NCI-H69 (cell line): ENCODE results near the gene GOLM1.

Source experiments
- DNase-seq: peaks from one replicate; lab custom pipeline; 2025; lab: John Stamatoyannopoulos, UW

GOLM1 gene

DNA sequence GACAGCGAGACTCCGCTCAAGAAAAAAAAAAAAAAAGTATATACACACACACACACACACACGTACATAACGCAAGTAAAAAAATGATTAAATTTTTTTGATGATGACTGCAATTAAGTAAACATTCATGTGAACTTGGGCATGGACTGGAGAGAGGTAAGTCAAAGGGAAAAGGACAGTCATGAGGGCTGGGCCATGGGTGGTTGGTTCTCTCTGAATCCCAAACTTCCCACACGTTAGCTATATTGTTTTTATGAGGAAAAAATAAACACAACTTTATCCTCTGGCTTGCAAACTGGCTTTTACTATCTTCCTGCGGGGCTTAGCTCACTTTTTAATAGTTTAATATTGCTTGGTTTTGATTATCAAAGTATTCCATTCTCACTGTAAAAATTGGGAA lies 53.7 kb downstream of the GOLM1 start:
- DNase-seq, result no peak

DNA sequence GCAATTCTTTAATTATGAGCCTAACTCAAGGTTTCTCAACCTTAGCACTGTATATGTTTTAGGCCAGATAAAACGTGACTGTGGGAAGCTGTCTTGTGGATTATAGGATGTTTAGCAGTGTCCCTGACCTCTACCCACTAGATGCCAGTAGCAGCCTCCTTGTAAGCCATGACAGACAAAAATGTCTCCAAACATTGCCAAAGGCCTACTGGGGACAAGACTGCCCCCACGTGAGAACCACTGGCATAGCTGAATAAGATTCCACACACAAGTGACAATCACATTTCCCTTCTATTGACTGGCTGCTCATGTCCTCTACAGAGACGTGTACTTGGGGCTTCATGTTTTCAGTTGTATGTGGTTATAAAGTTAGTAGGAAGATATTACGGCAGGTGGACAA lies 55.4 kb downstream of the GOLM1 start:
- DNase-seq, result no peak

DNA sequence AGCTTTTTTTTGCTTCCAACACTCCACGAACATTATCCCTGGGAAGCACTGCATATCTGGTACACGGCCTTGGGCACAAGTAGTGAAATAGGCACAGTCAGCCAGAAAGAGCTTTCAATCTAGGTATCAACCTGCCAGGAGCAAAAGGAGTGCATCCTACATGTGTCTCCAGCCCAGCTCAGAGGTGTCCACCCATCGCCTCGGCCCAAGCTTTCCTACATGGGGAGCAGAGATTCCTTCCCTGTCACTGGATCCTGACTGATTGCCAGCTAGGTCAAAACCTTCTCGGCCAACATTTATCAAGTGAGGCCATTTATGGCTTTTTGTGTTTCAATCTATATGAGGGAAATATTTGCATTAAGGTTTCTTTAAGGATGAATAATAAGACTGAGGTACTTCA lies 55.8 kb downstream of the GOLM1 start:
- no peak for DNase-seq

DNA sequence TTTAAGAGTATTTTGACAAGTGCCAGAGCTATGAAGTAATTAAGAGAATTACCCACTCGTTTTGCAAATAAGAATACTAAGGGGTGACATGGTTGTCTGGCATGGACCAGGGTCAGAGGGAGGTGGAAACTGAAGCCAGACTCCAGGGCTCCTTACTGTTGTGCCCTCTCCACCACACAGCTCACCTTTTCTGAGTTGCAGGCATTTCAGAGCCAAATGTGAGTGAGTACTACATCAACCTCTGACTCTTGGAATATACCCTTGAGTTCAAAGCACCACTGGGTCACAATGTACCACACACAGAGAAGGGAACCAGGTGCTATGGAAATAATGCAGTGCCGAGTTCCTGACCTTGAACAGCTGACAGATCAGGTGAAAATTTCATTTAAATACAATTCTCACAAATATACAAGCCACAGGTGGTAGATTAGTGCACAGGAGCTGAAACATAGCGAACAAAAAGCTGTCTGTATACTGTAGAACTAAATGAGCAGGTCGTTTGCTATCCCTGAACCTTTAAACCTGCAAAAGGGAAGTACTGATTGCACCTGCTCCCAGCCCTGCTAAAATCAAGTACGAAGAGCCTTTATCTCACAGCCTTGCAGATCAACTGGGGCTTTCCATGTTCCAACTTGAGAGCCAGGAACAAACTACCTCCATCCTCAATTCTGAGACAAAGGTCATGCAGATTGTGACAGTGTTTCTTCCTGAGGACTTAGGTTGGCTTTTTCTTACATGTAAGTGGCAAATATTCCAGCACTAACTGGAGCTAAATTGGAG lies 57.0 kb downstream of the GOLM1 start:
- DNase-seq, result peak; percentile 20

DNA sequence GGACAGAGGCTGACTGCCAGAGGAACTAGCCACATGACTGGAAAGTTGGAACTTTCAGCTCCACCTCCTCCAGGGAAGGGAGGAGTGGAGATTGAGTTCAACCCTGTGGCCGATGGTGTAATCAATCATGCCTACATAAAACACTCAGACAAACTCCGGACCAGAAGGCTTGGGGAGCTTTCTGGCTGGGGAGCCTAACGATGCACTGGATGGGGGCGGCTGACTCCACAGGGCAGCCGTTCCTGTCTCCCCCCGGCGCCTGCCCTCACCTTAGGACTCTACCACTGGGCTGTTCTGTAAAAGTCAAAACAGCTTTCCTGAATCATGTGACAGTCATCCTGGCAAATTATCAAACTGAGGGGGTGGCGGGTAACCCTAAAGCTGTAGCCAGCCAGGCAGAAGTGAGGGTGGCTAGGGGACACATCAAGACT lies 58.0 kb downstream of the GOLM1 start:
- DNase-seq, result no peak

DNA sequence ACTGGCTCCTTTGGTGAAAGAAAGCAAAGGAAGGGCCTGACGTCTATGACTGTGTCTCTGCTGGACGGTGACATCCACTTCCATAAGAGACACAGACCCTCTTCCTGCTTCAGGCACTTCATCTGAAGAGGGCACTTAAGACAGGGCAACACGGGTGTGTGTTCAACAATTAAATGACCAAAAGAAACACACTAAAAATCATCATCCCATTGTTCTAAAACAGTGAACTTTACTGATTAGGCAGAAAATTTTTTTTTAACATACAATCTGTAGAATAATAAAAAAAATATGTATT lies 58.5 kb downstream of the GOLM1 start:
- no peak for DNase-seq

DNA sequence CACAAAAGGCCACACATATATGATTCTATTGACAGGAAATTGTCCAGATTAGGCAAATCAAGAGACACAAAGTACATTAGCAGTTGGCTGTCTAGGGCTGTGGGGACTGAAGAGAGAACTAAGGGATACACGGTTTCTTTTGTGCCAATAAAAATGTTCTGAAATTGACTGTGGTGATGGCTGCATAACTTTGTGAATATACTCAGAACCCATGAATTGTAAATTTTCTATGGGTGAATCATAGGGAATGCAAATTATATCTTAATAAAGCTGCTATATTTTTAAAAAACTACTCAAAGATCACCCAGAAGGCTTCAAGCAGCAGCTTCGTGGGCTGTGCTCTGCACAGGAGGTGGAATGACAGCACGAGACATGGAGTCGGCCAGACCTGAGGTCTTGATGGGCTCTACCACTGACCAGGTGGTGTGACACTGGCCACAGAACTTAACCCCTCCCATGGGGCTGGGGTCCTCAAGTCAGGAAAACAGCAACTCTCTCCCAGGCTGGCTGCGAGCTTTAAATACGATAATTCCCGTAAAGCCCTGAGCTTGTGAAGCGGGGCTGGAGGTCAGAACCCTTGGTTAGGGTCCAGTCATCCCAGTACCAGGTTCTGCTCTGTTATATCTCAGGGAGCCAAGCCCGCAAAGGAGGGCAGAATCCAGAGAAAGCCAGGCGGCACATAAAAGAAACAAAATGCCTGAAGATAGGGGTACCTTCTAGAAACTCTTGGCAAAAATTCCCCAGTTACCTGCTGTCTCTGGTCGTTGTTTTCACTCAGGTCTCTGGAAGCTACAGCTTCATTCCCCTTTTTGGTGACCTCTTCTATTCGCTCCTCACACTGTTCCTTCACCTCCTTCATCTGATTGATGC lies 59.1 kb downstream of the GOLM1 start:
- DNase-seq, result no peak

DNA sequence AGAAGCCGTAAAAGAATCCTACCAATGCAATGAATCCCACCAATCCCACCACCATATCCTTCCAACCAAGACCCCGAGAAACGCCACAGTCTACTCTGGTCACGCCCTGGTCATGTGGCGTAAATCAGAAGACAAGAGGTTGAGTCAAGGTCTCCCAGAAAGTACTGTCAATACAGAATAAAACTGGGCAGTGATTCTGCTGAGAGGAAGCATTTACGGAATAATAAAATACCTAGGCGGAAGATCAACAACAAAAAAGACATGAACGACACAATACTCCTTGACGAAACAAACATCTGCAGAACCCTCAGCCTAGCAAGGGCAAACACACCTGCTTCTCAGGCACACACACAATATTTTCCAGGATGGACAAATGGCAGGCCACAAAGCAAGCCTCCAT lies 62.8 kb downstream of the GOLM1 start:
- no peak for DNase-seq

DNA sequence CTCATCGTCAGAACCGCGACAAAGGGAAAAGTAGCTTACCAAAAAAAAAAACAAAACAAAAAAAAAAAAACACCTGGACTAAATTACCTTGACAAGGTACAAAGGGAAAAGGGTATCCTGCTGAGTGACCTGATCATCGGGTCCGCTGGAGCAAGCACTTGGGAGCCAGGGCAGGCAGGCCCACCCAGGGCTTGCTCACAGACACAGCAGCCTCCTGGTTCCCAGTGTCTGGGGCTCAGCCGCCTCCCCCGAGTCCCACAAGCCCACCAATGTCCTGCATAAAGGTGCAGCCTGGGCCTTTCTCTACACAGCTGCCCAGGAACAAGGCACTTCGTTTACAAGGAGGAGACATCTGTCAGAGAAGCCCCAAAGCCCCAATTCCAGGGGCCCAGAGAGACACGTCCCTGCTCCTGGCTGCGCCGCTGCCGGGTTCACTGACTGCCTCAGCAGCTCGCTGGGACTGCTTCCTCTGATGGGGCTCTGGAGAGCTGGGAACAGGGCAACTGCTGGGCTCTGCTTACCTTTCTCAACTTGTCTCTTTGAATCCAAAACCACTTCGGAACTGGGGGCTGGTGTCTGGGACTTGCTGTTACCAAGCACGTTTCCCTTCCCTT lies 63.4 kb downstream of the GOLM1 start:
- DNase-seq, result peak; percentile 48

DNA sequence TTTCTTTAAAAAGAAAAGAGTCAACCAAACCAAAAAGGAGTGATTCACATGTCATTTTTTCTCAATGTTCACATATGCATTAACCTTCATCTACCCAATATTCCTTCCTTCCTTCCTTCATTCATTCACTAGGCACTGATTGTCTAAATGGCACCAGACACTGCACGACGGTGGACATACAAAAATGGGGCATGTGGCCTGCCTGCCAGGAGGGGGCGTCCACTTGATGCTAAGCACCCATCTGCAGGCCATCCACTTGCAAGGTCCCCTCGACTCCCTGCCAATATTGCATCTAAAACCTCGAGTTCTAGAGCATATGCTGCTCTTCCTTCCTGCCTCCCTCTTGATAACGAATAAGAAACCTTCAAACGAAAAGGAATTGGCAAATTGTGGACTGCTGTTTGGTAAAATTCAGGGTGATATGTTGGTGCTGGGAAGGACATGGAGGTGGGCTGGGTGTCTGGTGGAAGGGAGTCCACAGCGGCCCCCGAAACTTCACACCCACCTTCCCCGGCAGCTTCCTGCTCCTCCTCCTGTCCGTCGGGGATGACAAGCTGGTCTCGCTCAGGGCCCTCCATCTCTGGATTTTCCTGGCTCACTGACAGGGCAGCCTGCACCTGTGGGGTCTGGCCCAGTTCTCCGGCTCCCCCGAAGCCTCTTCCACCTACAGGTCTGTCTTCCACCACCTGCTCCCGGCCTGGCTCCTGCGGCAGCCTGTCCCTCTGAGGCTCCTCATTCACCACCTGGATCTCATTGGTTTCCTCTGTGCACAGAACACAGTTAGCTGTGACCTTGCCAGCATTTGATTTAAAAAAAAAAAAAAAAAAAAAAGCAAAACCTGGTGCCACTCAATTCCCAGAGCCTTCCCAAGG lies 64.3 kb downstream of the GOLM1 start:
- DNase-seq, result peak; percentile 75

DNA sequence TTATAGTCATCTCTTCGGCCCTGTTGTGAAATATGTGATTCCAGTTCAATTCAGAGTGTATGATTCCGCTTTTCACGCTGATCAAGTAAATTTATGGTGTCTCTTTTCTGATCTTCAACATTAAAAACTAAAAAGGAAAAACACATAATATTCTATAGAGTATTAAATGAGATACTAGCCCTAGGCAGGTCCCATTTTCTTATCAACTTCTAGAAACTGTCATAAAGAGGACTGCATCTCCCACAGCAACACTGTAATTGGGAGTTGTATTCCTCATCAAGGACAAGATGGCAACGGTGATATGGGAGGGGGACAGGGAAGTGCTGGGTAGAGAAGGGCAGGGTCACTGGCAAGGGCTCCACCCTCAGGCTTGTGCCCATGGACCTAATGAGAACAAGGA lies 71.6 kb downstream of the GOLM1 start:
- no peak for DNase-seq

DNA sequence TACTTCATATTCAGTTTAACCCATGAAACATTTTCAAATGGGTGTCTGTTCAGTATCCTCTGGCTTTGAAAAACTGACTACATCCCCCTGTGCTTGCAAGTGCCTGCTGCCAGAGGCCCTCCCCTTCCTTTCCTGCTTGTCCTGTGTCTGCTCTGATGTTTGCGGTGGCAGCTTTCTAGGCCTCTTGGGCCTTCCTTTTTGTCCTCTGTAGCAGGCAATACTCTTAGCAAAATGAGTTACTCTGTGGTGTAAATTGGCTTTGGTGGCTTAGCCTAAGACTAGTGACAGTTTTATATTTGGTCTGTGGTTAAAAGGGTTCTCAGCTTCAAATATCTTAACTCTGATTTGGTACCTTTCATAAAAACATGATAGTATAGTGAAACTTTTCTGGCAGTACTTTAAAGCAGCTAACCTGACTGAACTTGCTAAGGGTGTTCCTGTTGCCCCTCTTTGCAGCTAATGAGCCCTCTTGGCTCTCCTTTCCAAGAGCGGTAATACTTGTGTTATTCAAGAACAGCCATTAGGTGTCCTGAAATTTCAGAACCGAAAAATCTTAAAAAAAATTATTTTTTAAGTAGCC lies 76.6 kb downstream of the GOLM1 start:
- no peak for DNase-seq

DNA sequence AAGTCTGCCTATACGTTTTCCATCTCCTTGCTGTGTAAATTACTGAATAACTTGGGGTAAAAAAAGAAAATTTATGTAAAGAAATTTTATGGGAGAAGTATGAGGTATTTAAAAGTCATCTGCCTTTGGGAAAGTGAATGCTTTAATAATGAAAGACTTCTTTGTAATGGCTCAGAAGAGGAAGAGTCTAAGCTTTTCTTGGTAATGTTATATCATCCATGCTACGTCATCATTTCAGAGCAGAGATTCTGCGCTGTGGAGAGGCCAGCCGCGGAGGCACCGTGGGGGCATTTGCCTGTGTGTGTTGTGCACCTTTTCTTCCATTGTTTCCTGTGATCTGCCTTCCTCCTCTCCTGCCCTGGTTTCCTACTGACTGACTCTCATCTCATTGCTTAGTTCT lies 78.2 kb downstream of the GOLM1 start:
- DNase-seq, result no peak

DNA sequence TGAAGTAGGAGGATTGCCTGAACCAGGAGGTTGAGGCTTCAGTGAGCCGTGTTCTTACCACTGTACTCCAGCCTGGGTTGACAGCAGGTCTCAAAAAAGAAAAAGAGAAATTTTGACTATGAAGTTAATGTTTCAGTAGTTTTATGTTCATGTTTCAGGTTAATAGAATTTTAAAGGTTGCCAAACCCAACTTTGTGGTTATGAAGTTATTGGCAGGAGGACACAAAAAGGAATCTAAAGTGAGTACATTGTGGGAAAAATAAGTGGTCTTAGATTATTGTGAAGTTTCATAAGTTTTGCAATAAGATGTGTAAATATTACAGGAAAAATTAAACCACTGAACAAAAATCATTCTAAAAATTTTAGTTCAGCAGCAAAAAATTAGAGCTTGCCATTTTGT lies 78.6 kb downstream of the GOLM1 start:
- DNase-seq, result no peak

DNA sequence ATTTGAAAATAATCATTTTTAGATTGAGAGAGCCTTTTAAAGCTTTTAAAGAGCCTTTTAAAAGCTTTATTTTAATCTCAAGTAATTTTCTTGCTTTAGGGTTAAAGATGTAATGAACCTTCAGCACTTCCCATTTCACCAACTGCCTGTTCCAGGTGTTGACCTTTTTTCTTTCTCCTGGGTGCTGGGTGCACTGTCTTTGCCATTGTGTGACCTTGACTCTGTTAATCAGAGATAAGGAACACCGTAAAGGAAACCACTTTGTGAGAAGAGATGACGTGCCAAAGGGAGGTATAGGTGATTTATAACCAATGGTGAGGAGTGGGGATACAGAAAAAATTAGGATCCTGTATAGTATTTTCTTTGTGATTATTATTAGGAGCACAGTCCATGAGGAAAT lies 90.2 kb downstream of the GOLM1 start:
- no peak for DNase-seq

DNA sequence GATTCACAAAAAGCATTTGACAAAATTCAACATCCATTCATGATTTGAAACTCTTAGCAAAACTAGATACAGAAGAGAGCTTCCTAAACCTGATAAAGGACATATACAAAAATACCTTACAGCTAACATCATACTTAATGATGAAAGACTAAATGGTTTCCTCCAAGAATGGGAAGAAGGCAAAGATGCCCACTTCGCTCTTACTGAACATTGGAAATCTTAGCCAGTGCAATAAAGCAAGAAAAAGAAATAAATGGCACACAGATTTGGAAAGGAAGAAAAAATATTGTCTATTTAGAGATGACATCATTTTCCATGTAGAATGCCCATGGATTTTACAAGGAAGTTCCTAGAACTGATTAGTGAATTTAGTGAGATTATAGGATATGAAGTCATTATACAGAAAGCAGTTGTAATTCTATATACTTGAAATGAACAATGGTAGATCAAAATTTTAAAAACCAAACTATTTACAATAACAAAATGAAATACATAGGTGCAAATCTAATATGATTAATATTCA lies 94.0 kb downstream of the GOLM1 start:
- no peak for DNase-seq

DNA sequence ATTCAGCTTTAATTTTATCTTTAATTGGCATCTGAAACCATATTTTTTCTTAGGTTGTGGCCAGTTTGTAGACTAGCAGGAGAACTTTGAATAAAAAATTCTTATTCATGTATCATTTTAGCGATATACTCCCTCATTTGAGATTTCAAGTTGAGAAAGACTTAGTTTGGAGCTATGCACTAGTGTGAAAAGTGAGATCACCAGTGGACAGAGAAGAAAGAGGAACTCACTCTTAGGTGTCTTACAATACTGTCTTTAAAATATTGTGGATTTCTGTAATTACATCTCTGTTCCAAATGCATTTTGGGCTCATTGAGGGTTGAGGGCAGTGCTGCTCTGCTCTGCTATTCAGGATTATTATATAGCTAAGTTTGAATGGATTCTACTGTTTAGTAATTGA lies 103.8 kb downstream of the GOLM1 start:
- no peak for DNase-seq

DNA sequence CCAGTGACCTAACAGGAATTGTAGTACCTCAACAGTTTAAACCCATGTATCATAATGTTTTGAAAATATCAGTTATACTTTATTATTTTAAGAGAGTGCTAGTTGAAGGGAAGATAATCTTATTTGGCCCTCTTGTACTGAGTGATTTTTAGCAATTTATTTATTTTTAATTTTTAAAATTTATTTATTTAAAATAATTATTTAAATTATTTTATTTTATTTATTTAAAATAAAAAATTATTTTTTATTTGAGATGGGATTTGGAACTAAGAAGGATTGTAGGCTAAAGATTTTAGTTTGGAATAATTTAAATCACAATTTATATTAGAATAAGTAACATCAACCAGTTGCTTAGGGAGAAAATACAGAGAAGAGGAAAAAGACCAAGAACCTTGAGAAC lies 104.3 kb downstream of the GOLM1 start:
- no peak for DNase-seq

DNA sequence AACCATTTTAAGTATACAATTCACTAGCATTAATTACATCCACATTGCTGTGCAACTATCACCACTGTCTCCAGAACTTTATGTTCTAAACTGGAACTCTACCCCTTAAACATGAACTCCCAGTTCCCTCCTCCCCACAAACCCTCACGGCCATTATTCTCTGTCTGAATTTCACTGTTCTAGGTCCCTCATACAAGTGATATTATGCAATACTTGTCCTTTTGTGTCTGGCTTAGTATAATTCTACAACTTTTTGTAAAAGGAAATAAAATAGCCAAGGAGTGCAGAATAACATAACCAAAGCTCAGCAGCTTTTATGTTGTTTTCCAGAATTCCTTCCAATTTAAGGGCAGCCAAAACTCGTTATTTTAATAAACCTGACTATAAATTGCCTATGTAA lies 105.2 kb downstream of the GOLM1 start:
- DNase-seq, result no peak

DNA sequence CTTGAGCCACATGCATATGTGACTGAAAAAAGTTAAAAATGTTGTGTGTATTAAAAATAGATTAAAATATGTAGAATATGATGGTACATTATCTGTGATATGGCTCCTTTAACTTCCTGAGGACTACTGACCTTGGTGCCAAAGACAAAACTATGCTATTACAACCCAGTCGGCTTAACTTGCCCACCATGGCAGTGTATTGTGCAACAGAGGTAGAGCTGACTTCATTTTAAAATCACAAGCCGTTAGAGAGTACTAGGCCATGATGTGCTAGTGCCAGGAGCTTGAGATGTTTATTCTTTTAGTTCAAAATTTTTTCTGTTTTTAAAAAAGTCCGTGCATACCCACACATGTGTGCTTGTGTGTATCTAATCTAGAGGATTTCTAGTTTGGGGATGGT lies 112.1 kb downstream of the GOLM1 start:
- no peak for DNase-seq

DNA sequence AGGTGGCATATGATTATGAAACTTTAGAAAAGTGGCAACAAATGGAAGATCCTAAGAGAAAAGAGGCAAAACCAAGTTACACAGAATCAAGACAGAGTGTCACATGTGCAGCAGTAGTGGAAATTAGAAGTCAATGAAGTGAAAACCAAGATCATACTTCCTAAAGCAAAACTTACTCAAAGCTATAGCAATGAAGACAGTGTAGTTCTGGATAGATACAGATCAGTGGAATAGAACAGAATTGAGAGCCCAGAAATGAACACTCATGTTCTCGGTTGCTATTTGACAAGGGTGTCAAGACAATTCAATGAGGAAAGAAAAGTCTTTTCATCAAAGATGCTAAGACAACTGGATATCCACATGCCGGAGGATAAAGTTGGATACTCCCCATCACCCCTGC lies 114.9 kb downstream of the GOLM1 start:
- DNase-seq, result no peak

DNA sequence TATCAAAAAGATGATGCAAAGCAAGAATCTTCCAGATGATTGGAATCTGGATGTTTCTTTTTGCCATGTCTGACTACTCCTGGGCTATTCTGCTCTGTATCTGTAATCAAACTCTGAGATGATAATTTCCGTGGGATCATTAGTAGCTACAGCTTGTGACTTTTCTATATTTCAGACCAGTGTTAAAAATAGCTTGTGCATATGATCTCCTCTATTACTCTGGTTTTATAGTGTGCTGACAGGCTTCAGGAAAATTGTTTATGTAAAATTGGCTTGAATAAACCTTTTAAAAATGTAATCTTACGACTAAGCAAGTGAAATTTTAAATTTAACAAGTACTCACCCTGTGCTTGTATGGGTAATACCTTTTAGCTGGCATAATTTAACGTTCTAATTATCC lies 118.0 kb downstream of the GOLM1 start:
- no peak for DNase-seq
